Colonic mucosa (tissue), 4 donors: ENCODE measurements around the gene MRPS26. TPM values are rescaled to one million over a fixed set of nuclear protein-coding genes. Genes with fewer than 3 reads are reported as not detected.
"Not testable (repeated sequence)": the region's sequence is repeated elsewhere in the genome, so short reads cannot be mapped to it uniquely, and the experiment has no call there.

Experiments
- DNase-seq: peaks from one replicate; pipeline ENCODE4 v3.0.0-alpha.2; 2020
- H3K27ac ChIP-seq: fragments of 200-600 bp; one replicate; pipeline ENCODE4 v1.8.0; 2021
- H3K27me3 ChIP-seq: fragments of 200-600 bp; one replicate; pipeline ENCODE4 v1.8.0; 2021
- H3K36me3 ChIP-seq: fragments of 200-600 bp; one replicate; pipeline ENCODE4 v1.8.0; 2021
- H3K4me1 ChIP-seq: fragments of 200-600 bp; one replicate; pipeline ENCODE4 v1.8.0; 2021; ENCODE audit warnings: mild to moderate bottlenecking
- H3K4me3 ChIP-seq: fragments of 200-600 bp; one replicate; pipeline ENCODE4 v1.8.0; 2021
- H3K9ac ChIP-seq, 2 donors: one replicate each; pipeline ENCODE4 v1.7.0; 2013; ENCODE audit warnings: control low read depth in 2 of 2, low read depth in 2 of 2, low read length in 2 of 2
- H3K9me3 ChIP-seq: fragments of 200-600 bp; one replicate; pipeline ENCODE4 v1.8.0; 2021
- CTCF ChIP-seq: fragments of 200-600 bp; IDR thresholded peaks from one replicate; pipeline ENCODE4 v1.8.0; 2022; ENCODE audit warnings: antibody characterized with exemption, mild to moderate bottlenecking
- intact Hi-C: fragments of 100-400 bp; cut with DNase I; formaldehyde crosslinking; loops from one replicate; pipeline ENCODE4 v1.14.1; 2022
- total RNA-seq, 2 donors: library from RNA; stranded (reverse); fragmentation: NEBNext Ultra II Directional in 1 of 2; extraction: Animal tissue kit (Norgen Biotek cat#: 25700) in 1 of 2; gene quantifications; one replicate each; pipeline ENCODE4 v1.2.1, GENCODE V29; 2021
- donor health status: healthy.
- donor health status: DM: no; HTN: no; CAD: no.
- donor health status: DM: no; HTN: no; CAD: no.

Gene MRPS26
- total RNA-seq, 2 donors from 2014 or later, result 37.6 to 72.5 TPM

- H3K27ac ChIP-seq, result no peak overlapping the region
- no peaks in the 10 kb centered on the region for H3K4me1 ChIP-seq
- no peak for DNase-seq
- no peaks in the 10 kb centered on the region for H3K9me3 ChIP-seq
- H3K36me3 ChIP-seq, result peaks cover 6% of the 10 kb centered on the region
- no peak overlapping the region for H3K4me3 ChIP-seq
- no peak for TF ChIP-seq CTCF
- intact Hi-C loops, result no loop called here
- no peak overlapping the region for H3K9ac ChIP-seq
- H3K27me3 ChIP-seq, result no peaks in the 10 kb centered on the region
Measured at GRCh38 chr20:3011752-3012151, 34.1 kb upstream of the MRPS26 start.

GRCh38 chr20:3013771-3014170 lies 32.1 kb upstream of the MRPS26 start:
- Histone ChIP-seq H3K9ac (no peak overlapping the region), H3K27me3 (no peaks in the 10 kb centered on the region), H3K4me3 (no peak overlapping the region), H3K36me3 (no peaks in the 10 kb centered on the region), H3K27ac (no peak overlapping the region), H3K9me3 (no peaks in the 10 kb centered on the region), H3K4me1 (no peaks in the 10 kb centered on the region)
- intact Hi-C loops, result no loop called here
- TF ChIP-seq CTCF, result no peak
- no peak for DNase-seq

GRCh38 chr20:3014179-3014578 lies 31.7 kb upstream of the MRPS26 start:
- H3K9me3 ChIP-seq, result no peaks in the 10 kb centered on the region
- TF ChIP-seq CTCF, result no peak
- no peaks in the 10 kb centered on the region for H3K4me1 ChIP-seq
- H3K9ac ChIP-seq, result no peak overlapping the region
- intact Hi-C loops, result no loop called here
- H3K4me3 ChIP-seq, result no peak overlapping the region
- H3K27me3 ChIP-seq, result no peaks in the 10 kb centered on the region
- H3K27ac ChIP-seq, result no peak overlapping the region
- DNase-seq, result no peak
- no peaks in the 10 kb centered on the region for H3K36me3 ChIP-seq

- intact Hi-C loops, result no loop called here
- H3K36me3 ChIP-seq, result no peaks in the 10 kb centered on the region
- no peak for TF ChIP-seq CTCF
- H3K9ac ChIP-seq, result no peak overlapping the region
- H3K9me3 ChIP-seq, result no peaks in the 10 kb centered on the region
- H3K4me1 ChIP-seq, result no peaks in the 10 kb centered on the region
- no peaks in the 10 kb centered on the region for H3K27me3 ChIP-seq
- no peak for DNase-seq
- H3K4me3 ChIP-seq, result no peak overlapping the region
- no peak overlapping the region for H3K27ac ChIP-seq
Measured at GRCh38 chr20:3014662-3015061, 31.2 kb upstream of the MRPS26 start.

- intact Hi-C loops, H3K27ac ChIP-seq, H3K36me3 ChIP-seq, H3K4me1 ChIP-seq, H3K4me3 ChIP-seq, H3K27me3 ChIP-seq, H3K9ac ChIP-seq, H3K9me3 ChIP-seq, DNase-seq: not testable (repeated sequence)
Measured at GRCh38 chr20:3015302-3015701, 30.6 kb upstream of the MRPS26 start.

GRCh38 chr20:3021327-3021726 lies 24.5 kb upstream of the MRPS26 start:
- Histone ChIP-seq H3K4me1 (no peaks in the 10 kb centered on the region), H3K9me3 (no peaks in the 10 kb centered on the region), H3K27me3 (no peaks in the 10 kb centered on the region), H3K9ac (no peak overlapping the region), H3K27ac (no peak overlapping the region), H3K36me3 (peaks cover 2% of the 10 kb centered on the region), H3K4me3 (no peak overlapping the region)
- intact Hi-C loops, result no loop called here
- TF ChIP-seq CTCF, result no peak
- no peak for DNase-seq
